Prostate gland (tissue), 2 donors: ENCODE measurements around the gene MOK.

ENCODE experiments used
- POLR2A ChIP-seq: fragments of 450-650 bp; IDR thresholded peaks from one replicate; pipeline ENCODE4 v1.6.1; 2016; ENCODE audit warnings: antibody characterized with exemption, mild to moderate bottlenecking
- POLR2AphosphoS5 ChIP-seq: sonication (generic); formaldehyde crosslinking; IDR thresholded peaks from one replicate; pipeline ENCODE4 v1.6.1; 2017; ENCODE audit warnings: antibody characterized with exemption
- TF ChIP-seq, protein P1 (sequence below), 4 experiments: fragments of 200-600 bp in 2 of 4; fragments of 450-650 bp in 2 of 4; sonication (generic) in 2 of 4; IDR thresholded peaks; 1 replicate in 3 of 4; 2 replicates in 1 of 4; pipeline ENCODE4 v1.5.1; 2016 to 2019; ENCODE audit warnings: antibody characterized with exemption in 4 of 4, mild to moderate bottlenecking in 2 of 4, moderate library complexity in 2 of 4

DNA sequence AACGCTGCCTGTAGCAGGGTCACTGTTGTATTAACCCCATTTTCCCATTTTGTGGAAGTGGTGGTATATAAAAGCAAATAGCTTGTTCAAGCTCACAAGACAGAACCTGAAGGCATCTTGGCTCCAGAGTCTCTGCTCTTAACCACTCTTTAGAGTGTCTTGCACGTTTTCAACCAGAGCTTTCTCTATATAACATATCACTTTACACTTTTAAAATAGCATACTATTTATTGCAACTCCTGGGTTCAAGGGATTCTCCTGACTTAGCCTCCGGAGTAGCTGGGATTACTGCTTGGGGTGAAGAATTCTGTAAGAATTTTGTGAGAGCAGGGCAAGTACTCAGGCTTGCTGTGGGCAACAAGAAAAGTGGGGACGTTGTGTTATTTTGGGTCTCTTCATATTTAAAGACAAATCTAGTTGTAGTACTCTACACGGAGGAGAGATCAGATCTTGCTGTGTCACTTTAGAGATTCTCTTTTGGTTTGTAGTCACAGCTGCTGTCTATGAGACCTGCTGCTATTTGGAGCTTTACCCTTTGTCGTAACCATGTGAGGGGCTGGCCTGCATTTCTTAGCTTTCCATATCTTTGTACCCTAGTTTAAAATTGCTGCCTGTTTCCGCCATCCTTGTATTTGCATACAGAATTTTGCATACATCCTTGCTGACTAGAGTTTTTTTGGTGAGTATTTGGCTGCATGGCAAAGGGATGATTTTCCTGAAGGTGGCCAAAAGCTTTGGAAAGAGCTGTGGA, 124.5 kb downstream of the MOK start:
- TF ChIP-seq, protein P1, sequence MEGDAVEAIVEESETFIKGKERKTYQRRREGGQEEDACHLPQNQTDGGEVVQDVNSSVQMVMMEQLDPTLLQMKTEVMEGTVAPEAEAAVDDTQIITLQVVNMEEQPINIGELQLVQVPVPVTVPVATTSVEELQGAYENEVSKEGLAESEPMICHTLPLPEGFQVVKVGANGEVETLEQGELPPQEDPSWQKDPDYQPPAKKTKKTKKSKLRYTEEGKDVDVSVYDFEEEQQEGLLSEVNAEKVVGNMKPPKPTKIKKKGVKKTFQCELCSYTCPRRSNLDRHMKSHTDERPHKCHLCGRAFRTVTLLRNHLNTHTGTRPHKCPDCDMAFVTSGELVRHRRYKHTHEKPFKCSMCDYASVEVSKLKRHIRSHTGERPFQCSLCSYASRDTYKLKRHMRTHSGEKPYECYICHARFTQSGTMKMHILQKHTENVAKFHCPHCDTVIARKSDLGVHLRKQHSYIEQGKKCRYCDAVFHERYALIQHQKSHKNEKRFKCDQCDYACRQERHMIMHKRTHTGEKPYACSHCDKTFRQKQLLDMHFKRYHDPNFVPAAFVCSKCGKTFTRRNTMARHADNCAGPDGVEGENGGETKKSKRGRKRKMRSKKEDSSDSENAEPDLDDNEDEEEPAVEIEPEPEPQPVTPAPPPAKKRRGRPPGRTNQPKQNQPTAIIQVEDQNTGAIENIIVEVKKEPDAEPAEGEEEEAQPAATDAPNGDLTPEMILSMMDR (IDR thresholded peaks at IDR 0.05), result no peak
- TF ChIP-seq POLR2AphosphoS5 (no peak), POLR2A (no peak)
